OCI-LY3 (cell line): Measurements from ENCODE around the gene EFCAB8.

Experiments
- H2AFZ ChIP-seq: fragments of 200-600, 300-600 bp; shearing (Covaris generic); 2 replicates; pipeline ENCODE4 v1.6.0; 2014; ENCODE audit warnings: antibody characterized with exemption, low read depth, low read length
- H3K27ac ChIP-seq: fragments of 200-600, 300-600 bp; sonication (generic); 2 replicates; pipeline ENCODE4 v1.5.1; 2014; ENCODE audit warnings: mild to moderate bottlenecking, low read length, moderate library complexity, mixed read lengths
- H3K27me3 ChIP-seq: fragments of 200-600, 300-600 bp; sonication (generic); 2 replicates; pipeline ENCODE4 v1.6.1; 2014; ENCODE audit warnings: low read depth, low read length, mixed read lengths
- H3K36me3 ChIP-seq: fragments of 200-600, 300-600 bp; sonication (generic); replicated peaks from 2 replicates; pipeline ENCODE3; 2014; ENCODE audit warnings: low read depth, low read length, mixed read lengths
- H3K4me1 ChIP-seq: fragments of 300-600, 200-600 bp; sonication (generic); 2 replicates; pipeline ENCODE4 v1.6.1; 2014; ENCODE audit warnings: low read length, mixed read lengths
- H3K4me2 ChIP-seq: fragments of 200-600, 300-600 bp; sonication (generic); 2 replicates; pipeline ENCODE4 v1.6.1; 2014; ENCODE audit warnings: low read length, mixed read lengths
- H3K4me3 ChIP-seq: fragments of 300-600, 200-600 bp; sonication (generic); 2 replicates; pipeline ENCODE4 v1.5.1; 2014; ENCODE audit warnings: antibody characterized with exemption, mild to moderate bottlenecking, low read length, moderate library complexity
- H3K79me2 ChIP-seq: fragments of 300-600, 200-600 bp; shearing (Covaris generic); 2 replicates; pipeline ENCODE4 v1.6.1; 2014; ENCODE audit warnings: mild to moderate bottlenecking, low read length, mixed read lengths
- H3K9ac ChIP-seq: fragments of 300-600, 200-600 bp; shearing (Covaris generic); 2 replicates; pipeline ENCODE4 v1.6.0; 2014; ENCODE audit warnings: mild to moderate bottlenecking, low read length, moderate library complexity
- H3K9me3 ChIP-seq: fragments of 200-600, 300-600 bp; shearing (Covaris generic); 2 replicates; pipeline ENCODE4 v1.6.1; 2014; ENCODE audit warnings: low read length, mixed read lengths; ENCODE audit not compliant: insufficient read depth
- H4K20me1 ChIP-seq: fragments of 200-600, 300-600 bp; sonication (generic); 2 replicates; pipeline ENCODE4 v1.6.1; 2016; ENCODE audit warnings: low read length, mixed read lengths; ENCODE audit not compliant: insufficient read depth
- EZH2phosphoT487 ChIP-seq: fragments of 200-600 bp; shearing (Covaris generic); IDR thresholded peaks from 2 replicates; pipeline ENCODE4 v1.6.1; 2018; ENCODE audit warnings: antibody characterized with exemption, mixed run types, low read depth
- TF ChIP-seq, protein P1 (sequence below): fragments of 200-600, 300-600 bp; sonication (generic); IDR thresholded peaks from 2 replicates; pipeline ENCODE4 v1.5.1; 2014; ENCODE audit warnings: antibody characterized with exemption, low read length, low read depth

Gene EFCAB8

DNA sequence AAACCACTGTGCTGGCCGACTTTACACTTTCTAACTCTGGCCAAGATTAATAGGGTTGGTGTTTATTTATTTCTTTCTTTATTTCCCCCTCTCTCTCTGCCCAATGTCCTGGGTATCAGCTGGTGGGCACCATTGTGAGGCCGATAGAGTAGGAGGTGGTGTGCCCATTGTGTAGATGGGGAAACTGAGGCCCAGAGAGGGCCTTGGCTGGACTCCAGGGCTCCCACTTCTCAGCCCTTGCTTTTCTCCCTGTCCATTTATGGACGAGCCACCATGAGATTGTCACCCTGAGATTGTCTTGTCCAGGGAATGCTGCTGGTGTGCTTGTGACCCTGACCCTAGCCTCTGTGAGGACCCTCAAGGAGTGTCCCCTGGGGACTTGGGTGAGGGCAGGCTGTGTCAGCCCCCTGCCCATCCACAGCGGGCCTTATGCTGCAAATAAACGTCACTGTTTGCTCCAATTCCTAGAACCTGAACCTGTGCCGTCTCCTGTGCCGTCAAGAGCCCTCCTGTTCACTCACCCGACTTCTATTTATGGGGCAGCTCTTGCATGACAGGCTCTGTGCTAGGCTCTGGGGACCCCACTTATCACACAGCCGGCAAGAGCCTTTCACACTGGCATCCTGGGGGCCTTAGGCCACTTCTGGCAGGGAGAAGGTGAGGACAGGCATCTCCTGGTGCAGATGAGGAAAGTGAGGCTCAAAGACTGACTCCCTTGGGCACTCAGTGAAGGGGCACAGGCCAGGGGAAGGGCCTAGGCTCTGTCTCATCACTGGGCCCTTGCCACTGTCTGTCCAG lies 120.7 kb downstream of the EFCAB8 start:
- Histone ChIP-seq H3K4me3 (no peak overlapping the region), H3K27me3 (no peaks in the 10 kb centered on the region), H3K27ac (no peak overlapping the region), H4K20me1 (no peaks in the 10 kb centered on the region), H3K9ac (no peak overlapping the region), H3K4me1 (0 out of 2 replicates have a peak, but pooled peaks cover under 1% of the 10 kb centered on the region), H3K36me3 (no peaks in the 10 kb centered on the region), H2AFZ (no peak overlapping the region), H3K79me2 (no peaks in the 10 kb centered on the region), H3K4me2 (no peak overlapping the region), H3K9me3 (peaks cover 8% of the 10 kb centered on the region)
- TF ChIP-seq, protein P1, sequence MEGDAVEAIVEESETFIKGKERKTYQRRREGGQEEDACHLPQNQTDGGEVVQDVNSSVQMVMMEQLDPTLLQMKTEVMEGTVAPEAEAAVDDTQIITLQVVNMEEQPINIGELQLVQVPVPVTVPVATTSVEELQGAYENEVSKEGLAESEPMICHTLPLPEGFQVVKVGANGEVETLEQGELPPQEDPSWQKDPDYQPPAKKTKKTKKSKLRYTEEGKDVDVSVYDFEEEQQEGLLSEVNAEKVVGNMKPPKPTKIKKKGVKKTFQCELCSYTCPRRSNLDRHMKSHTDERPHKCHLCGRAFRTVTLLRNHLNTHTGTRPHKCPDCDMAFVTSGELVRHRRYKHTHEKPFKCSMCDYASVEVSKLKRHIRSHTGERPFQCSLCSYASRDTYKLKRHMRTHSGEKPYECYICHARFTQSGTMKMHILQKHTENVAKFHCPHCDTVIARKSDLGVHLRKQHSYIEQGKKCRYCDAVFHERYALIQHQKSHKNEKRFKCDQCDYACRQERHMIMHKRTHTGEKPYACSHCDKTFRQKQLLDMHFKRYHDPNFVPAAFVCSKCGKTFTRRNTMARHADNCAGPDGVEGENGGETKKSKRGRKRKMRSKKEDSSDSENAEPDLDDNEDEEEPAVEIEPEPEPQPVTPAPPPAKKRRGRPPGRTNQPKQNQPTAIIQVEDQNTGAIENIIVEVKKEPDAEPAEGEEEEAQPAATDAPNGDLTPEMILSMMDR, result no peak
- TF ChIP-seq EZH2phosphoT487, result no peak

DNA sequence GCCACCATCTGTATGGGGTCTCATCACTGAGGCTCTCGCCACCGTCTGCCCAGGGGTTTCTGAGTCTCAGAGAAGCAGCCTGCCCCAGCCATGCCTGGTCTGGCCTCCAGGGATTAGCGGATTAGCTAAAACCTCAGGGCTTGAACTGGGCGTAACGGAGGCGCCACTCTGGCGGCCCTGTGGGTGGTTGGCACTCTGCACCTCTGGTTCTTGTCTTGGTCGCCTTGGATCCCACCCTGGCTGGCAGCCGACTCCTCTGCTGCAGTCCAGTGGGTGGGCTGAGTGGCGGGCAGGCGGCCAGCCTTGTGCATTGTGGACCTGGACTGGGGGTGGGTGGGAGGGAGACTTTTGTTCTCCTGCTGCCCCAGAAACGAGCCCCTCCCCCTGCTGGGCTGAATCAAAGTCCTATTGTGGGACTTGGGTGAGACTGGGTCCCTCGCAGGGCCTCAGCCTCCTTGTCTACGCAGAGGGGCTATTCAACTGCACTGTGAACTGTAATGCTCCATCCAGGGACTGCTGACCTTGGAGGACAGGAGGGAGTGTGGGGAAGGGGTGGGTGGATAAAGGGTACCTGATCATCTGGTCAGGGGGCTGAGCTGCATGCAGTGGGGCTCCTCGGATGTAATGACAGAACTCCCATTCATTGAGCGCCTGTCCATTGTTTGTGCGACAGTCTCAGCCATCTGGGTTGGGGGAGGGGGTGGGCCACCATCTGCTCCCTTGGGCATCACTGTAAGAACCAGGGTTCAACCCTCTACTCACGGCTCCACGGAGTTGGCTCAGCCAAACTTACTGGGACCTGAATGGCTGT lies 121.6 kb downstream of the EFCAB8 start:
- H3K36me3 ChIP-seq, result no peaks in the 10 kb centered on the region
- TF ChIP-seq, protein P1, result no peak
- TF ChIP-seq EZH2phosphoT487, result no peak
- H3K27me3 ChIP-seq, result no peaks in the 10 kb centered on the region
- no peak overlapping the region for H2AFZ ChIP-seq
- no peaks in the 10 kb centered on the region for H4K20me1 ChIP-seq
- H3K4me3 ChIP-seq, result no peak overlapping the region
- no peaks in the 10 kb centered on the region for H3K79me2 ChIP-seq
- H3K27ac ChIP-seq, result no peak overlapping the region
- no peak overlapping the region for H3K4me2 ChIP-seq
- H3K9me3 ChIP-seq, result peaks cover 8% of the 10 kb centered on the region
- no peaks in the 10 kb centered on the region for H3K4me1 ChIP-seq
- no peak overlapping the region for H3K9ac ChIP-seq

DNA sequence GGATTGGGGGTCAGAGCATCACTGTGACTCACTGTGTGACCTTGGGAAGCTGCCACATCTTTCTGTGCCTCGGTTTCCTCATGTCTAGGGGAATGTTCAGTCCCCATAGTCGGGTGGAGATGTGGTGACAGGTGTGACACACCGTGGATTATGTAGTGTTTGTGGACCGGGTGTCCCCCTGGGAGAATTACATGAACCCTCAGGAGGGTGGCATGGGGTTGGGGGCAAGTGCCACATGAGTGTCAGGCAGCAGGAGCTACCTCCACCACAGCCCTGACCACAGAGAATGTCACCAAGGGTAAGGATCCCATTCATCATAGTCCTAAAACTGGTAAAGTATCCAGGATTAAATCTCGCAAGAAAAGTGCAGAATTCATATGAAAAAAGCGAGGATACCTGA lies 122.3 kb downstream of the EFCAB8 start:
- Histone ChIP-seq H3K27me3 (no peaks in the 10 kb centered on the region), H3K4me3 (no peak overlapping the region), H3K27ac (no peak overlapping the region), H3K9ac (no peak overlapping the region), H4K20me1 (no peaks in the 10 kb centered on the region), H3K4me2 (no peak overlapping the region), H3K9me3 (peaks cover 8% of the 10 kb centered on the region), H3K79me2 (no peaks in the 10 kb centered on the region), H3K4me1 (no peaks in the 10 kb centered on the region), H2AFZ (no peak overlapping the region), H3K36me3 (no peaks in the 10 kb centered on the region)
- TF ChIP-seq, protein P1, result no peak
- TF ChIP-seq EZH2phosphoT487, result no peak
